ENCODE measurements around the gene AICDA.

GRCh38 chr12:8647968-8648367, 35.3 kb upstream of the AICDA start:
- TF ChIP-seq, protein P1, sequence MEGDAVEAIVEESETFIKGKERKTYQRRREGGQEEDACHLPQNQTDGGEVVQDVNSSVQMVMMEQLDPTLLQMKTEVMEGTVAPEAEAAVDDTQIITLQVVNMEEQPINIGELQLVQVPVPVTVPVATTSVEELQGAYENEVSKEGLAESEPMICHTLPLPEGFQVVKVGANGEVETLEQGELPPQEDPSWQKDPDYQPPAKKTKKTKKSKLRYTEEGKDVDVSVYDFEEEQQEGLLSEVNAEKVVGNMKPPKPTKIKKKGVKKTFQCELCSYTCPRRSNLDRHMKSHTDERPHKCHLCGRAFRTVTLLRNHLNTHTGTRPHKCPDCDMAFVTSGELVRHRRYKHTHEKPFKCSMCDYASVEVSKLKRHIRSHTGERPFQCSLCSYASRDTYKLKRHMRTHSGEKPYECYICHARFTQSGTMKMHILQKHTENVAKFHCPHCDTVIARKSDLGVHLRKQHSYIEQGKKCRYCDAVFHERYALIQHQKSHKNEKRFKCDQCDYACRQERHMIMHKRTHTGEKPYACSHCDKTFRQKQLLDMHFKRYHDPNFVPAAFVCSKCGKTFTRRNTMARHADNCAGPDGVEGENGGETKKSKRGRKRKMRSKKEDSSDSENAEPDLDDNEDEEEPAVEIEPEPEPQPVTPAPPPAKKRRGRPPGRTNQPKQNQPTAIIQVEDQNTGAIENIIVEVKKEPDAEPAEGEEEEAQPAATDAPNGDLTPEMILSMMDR (conservative IDR thresholded peaks at IDR 0.05 in 1 of 2, IDR thresholded peaks at IDR 0.05 in 1 of 2; ENCODE audit: extremely low read depth in 1 of 2, insufficient read depth in 1 of 2, low read depth in 1 of 2, low read length in 2 of 2), result no peak
- TF ChIP-seq EZH2 (IDR thresholded peaks at IDR 0.05; ENCODE audit: borderline replicate concordance, low read length), result no peak
